ENCODE results near the gene MYRIP.

DNA sequence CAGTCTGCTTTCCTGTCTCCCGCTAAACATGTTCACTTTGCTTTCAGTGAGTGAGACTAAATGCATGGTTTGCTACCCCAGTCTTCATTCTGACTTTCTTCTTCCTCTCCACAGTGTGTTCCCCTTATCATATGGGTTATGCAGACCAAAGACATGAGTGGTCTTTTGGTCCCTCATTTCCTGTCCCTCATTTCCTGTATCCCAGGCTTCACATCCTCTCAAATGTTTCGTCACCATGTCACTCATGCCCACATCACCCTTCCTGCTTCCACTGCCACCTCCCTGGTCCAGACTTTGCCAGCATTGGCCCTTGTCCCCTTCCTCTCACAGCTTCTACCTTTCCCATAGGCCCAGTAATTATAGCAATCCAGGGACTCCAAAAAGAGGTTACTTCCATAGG lies 209.0 kb downstream of the MYRIP start:
- TF ChIP-seq, protein P1, sequence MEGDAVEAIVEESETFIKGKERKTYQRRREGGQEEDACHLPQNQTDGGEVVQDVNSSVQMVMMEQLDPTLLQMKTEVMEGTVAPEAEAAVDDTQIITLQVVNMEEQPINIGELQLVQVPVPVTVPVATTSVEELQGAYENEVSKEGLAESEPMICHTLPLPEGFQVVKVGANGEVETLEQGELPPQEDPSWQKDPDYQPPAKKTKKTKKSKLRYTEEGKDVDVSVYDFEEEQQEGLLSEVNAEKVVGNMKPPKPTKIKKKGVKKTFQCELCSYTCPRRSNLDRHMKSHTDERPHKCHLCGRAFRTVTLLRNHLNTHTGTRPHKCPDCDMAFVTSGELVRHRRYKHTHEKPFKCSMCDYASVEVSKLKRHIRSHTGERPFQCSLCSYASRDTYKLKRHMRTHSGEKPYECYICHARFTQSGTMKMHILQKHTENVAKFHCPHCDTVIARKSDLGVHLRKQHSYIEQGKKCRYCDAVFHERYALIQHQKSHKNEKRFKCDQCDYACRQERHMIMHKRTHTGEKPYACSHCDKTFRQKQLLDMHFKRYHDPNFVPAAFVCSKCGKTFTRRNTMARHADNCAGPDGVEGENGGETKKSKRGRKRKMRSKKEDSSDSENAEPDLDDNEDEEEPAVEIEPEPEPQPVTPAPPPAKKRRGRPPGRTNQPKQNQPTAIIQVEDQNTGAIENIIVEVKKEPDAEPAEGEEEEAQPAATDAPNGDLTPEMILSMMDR (IDR thresholded peaks at IDR 0.05) = no peak
- no peak for TF ChIP-seq POLR2AphosphoS5 (IDR thresholded peaks at IDR 0.05)
- TF ChIP-seq EP300 (IDR thresholded peaks at IDR 0.05) = no peak
- no peak for TF ChIP-seq POLR2A (IDR thresholded peaks at IDR 0.05)

All from suprapubic skin (tissue), 4 donors.